Omental fat pad (tissue), 4 donors: ENCODE measurements around the gene KBTBD4. TPM values are rescaled to one million over a fixed set of nuclear protein-coding genes. Genes with fewer than 3 reads are reported as not detected.
A peak's percentile ranks its signal among the peaks of the same experiment; 100 is the strongest.

Experiments
- ATAC-seq: fragments of 150-250 bp; one replicate; pipeline ENCODE4 v1.9.1; 2016; ENCODE audit warnings: mild to moderate bottlenecking, moderate library complexity; ENCODE audit not compliant: low FRiP score
- DNase-seq: peaks from one replicate; pipeline ENCODE4 v3.0.0-alpha.2; 2019; ENCODE audit warnings: low spot score
- total RNA-seq, 4 donors: library from RNA; depleted of rRNA; stranded (reverse); fragments of >200 nt; gene quantifications; one replicate each; pipeline ENCODE4 v1.1.0, GENCODE V29; 2016
- TF ChIP-seq, protein P1 (sequence below), 3 donors: fragments of 450-650 bp; IDR thresholded peaks; one replicate each; pipeline ENCODE4 v1.5.1; 2016 to 2017; ENCODE audit warnings: antibody characterized with exemption in 3 of 3, mild to moderate bottlenecking in 3 of 3, moderate library complexity in 2 of 3

The KBTBD4 gene
- total RNA-seq, 4 donors from 2014 or later = 12.4 to 18.7 (median 16.7) TPM

DNA sequence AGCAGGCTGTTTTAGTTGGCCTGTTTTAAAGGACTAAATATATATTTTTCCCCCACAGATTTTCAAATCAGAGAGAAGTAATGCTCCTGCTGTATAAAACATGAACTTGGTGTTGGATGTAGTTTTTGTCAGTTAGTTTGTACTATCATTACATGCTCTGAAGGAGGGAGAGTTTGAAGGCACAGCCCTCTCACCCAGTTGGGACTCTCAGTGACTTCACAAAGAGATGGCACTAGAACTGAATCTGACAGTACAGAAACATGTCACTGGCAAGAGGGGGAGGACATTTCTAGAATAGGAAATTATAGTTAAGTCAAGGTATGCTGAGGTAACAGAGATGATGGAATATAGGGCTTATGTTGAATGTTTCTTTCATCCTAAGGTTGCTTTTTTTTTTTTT lies 36.5 kb upstream of the KBTBD4 start:
- TF ChIP-seq, protein P1, sequence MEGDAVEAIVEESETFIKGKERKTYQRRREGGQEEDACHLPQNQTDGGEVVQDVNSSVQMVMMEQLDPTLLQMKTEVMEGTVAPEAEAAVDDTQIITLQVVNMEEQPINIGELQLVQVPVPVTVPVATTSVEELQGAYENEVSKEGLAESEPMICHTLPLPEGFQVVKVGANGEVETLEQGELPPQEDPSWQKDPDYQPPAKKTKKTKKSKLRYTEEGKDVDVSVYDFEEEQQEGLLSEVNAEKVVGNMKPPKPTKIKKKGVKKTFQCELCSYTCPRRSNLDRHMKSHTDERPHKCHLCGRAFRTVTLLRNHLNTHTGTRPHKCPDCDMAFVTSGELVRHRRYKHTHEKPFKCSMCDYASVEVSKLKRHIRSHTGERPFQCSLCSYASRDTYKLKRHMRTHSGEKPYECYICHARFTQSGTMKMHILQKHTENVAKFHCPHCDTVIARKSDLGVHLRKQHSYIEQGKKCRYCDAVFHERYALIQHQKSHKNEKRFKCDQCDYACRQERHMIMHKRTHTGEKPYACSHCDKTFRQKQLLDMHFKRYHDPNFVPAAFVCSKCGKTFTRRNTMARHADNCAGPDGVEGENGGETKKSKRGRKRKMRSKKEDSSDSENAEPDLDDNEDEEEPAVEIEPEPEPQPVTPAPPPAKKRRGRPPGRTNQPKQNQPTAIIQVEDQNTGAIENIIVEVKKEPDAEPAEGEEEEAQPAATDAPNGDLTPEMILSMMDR (IDR thresholded peaks at IDR 0.05) = no peak
- DNase-seq (no peak), ATAC-seq (no peak)

DNA sequence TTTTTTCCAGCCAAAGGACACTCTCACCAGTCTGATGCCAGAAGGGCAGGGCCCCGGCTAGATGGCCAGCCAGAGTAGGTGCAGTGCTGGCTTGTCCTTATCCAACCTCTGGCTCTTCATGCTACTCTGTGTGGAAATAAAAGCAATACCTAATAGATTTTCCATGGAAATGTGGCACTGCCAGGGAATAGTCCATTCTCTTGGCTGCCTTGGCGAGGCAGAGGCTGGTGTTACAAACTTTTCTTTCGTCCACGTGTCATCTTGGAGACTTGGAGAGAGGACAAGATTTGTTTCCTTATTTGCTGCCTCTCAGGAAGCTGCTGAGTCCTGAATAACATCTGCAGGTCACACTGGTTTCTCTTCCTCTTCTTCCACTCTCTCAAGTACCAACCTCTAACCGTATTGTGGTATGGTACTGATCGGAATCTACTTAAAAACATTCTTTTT lies 32.6 kb upstream of the KBTBD4 start:
- DNase-seq (no peak), ATAC-seq (no peak)
- TF ChIP-seq, protein P1 (IDR thresholded peaks at IDR 0.05) = no peak

DNA sequence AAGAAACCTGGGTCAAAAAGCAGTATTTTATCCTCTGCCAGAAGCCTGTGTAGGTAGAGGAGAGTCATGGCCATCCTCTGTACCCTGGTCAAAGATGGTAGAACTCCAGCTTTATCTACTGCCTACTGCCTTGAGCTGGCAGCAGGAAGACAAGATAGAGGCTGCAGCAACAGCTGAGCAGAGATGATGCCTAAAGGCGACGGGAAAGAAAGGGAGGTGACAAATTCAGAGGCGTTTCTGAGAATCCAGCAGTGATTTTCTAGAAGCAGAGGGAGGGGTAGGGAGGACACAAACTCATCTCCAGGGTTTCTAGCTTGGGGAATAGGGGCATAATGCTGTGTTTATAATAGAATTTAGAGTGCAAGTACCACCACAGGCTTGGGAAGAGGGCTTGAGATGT lies 30.9 kb upstream of the KBTBD4 start:
- TF ChIP-seq, protein P1 (IDR thresholded peaks at IDR 0.05) = no peak
- ATAC-seq (no peak), DNase-seq (no peak)

DNA sequence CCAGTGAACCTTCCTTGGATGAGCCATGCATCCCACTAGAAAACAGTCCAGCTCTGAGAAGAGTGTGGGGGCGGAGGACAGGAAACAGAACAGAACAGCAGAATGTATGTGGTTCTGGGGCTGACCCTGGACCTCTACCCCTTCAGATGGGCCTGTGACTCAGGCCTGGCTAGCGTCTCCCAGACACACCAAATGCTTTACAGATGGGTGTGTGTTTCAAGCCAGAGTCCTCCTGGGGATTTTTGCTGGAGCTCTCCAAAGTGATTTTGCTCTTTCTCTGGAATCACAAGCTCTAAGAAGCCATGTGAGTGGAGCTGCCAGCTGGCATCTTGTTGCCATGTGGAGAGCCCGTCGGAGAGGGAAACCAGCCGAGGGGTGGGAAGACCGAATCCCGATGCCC lies 28.6 kb upstream of the KBTBD4 start:
- TF ChIP-seq, protein P1 (IDR thresholded peaks at IDR 0.05) = no peak
- peak; percentile 88 for ATAC-seq
- no peak for DNase-seq

DNA sequence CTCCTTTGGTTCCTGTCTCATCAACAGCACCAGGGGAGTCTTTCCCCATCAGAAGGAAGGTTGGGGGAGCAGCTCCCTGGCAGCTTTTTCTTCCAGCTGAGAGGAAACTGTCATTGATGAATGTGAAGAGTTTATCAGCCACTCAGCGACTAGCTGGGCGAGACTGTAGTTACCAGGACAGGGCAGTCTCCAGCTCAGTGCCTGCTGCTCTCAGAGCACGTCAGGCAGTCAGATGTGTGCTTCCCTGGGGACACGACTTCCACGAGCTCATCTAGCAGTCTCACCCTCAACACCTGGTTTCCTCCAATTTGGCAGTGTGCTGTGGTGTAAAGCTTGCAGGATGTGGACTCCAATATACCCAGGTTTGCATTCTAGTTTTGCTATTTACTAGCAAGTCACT lies 28.0 kb upstream of the KBTBD4 start:
- TF ChIP-seq, protein P1 (IDR thresholded peaks at IDR 0.05) = no peak
- ATAC-seq (no peak), DNase-seq (no peak)

DNA sequence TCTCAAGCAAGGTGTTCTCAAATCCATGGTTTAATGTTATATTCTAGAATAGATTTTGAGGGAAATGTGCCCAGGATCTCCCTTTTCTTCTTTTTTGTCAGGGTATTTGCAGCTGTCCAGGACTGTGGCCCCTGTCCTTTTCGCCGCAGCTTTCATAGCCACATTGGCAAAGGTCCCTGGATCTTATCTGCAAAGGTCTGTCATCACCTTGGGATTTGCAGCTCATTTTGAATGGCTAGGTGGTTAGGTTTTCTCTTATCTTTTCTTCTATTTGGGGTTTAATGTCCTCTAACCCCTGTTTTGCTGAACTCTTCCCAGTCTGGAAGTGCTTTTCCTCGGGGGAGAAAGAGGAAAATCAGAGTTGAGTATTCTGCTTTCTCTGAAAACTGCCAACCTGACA lies 27.2 kb upstream of the KBTBD4 start:
- TF ChIP-seq, protein P1 (IDR thresholded peaks at IDR 0.05) = no peak
- no peak for ATAC-seq
- no peak for DNase-seq

DNA sequence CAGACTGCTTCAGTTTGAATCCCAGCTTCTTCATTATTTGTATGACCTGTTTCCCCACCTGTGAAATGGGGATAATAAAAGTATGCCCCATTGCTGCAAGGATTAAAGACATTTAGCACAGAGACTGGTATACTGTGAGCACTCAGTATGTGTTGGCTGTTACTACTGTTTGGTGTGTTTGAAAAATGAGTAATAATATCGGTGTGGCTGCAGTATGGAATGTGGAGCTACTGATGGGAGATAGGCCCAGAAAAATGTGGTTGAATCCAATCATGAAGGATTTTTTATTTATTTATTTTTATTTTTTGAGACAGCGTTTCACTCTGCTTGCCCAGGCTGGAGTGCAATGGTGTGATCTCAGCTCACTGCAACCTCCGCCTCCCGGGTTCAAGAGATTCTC lies 24.5 kb upstream of the KBTBD4 start:
- TF ChIP-seq, protein P1 (IDR thresholded peaks at IDR 0.05) = no peak
- ATAC-seq (no peak), DNase-seq (no peak)
